Endothelial cell of umbilical vein (primary cell): ENCODE data around the gene CTSA. TPM values are rescaled to one million over a fixed set of nuclear protein-coding genes. Genes with fewer than 3 reads are reported as not detected.

Experiments used
- BruUV-seq: library from RNA; stranded (reverse); fragments of 400-500 nt; replicated peaks from 2 replicates; lab custom pipeline; 2021; lab: Mats Ljungman, UMichigan
- CTCF ChIA-PET: fragments of 300-600, 350-600 bp; sonication (Branson Sonifier 250); formaldehyde crosslinking; loops from one replicate; lab custom pipeline; 2021; ENCODE audit warnings: antibody characterized with exemption, inconsistent platforms; lab: Charles Lee
- POLR2A ChIA-PET: fragments of 300-600, 350-600 bp; sonication (Branson Sonifier 250); formaldehyde crosslinking; loops from one replicate; lab custom pipeline; 2021; ENCODE audit warnings: antibody characterized with exemption, inconsistent platforms; lab: Charles Lee
- DNase-seq: peaks from one replicate; pipeline ENCODE4 v3.0.0-alpha.2; 2011; ENCODE audit warnings: low read depth, low spot score
- FAIRE-seq: peaks from 2 replicates; lab custom pipeline; 2011; peaks lifted over from hg19 to GRCh38; lab: Jason Lieb, UNC
- H2AFZ ChIP-seq: 2 replicates; pipeline ENCODE4 v1.6.0; 2012; ENCODE audit warnings: low read depth, low read length, control low read depth, inconsistent platforms
- H3K27ac ChIP-seq: 2 replicates; pipeline ENCODE4 v1.5.1; 2011; ENCODE audit warnings: low read depth, mild to moderate bottlenecking, control low read depth, low read length, moderate library complexity; ENCODE audit not compliant: insufficient read depth
- H3K27me3 ChIP-seq, 2 experiments: 2 replicates each; pipeline versions ENCODE4 v1.6.0 to v1.6.1; 2011; ENCODE audit warnings: low read length in 2 of 2, mixed read lengths in 1 of 2; ENCODE audit not compliant: control insufficient read depth in 2 of 2, insufficient read depth in 2 of 2
- H3K36me3 ChIP-seq, 2 experiments: 2 replicates in 1 of 2; 3 replicates in 1 of 2; pipeline ENCODE4 v1.5.1; 2011; ENCODE audit warnings: low read length in 2 of 2, mild to moderate bottlenecking in 1 of 2, moderate library complexity in 1 of 2; ENCODE audit not compliant: control insufficient read depth in 2 of 2, insufficient read depth in 2 of 2; ENCODE audit errors: extremely low read depth in 1 of 2
- H3K4me1 ChIP-seq: 3 replicates; pipeline ENCODE4 v1.5.1; 2011; ENCODE audit warnings: mild to moderate bottlenecking, low read length; ENCODE audit not compliant: control insufficient read depth, insufficient read depth; ENCODE audit errors: extremely low read depth
- H3K4me2 ChIP-seq: 2 replicates; pipeline ENCODE4 v1.6.1; 2011; ENCODE audit warnings: low read length, control low read depth, mixed read lengths; ENCODE audit not compliant: insufficient read depth
- H3K4me3 ChIP-seq, 3 experiments: fragments of 200-600 bp in 1 of 3; sonication (generic), shearing (Covaris generic) in 1 of 3; replicated peaks in 1 of 3; 2 replicates each; pipeline ENCODE4 v1.5.1; 2011 to 2016; ENCODE audit warnings: control low read depth in 3 of 3, low read length in 3 of 3, mild to moderate bottlenecking in 2 of 3, inconsistent platforms in 1 of 3, low read depth in 1 of 3, moderate library complexity in 1 of 3; ENCODE audit not compliant: insufficient read depth in 1 of 3
- H3K79me2 ChIP-seq: 2 replicates; pipeline ENCODE4 v1.6.0; 2012; ENCODE audit warnings: low read length, inconsistent platforms; ENCODE audit not compliant: control insufficient read depth, insufficient read depth
- H3K9ac ChIP-seq: replicated peaks from 2 replicates; pipeline ENCODE3; 2011; ENCODE audit warnings: low read length, control low read depth; ENCODE audit not compliant: insufficient read depth; ENCODE audit errors: extremely low read depth
- H3K9me1 ChIP-seq: replicated peaks from 3 replicates; pipeline ENCODE4 v1.6.0; 2011; ENCODE audit warnings: mild to moderate bottlenecking, low read length; ENCODE audit not compliant: control insufficient read depth, insufficient read depth; ENCODE audit errors: extremely low read depth
- H3K9me3 ChIP-seq: replicated peaks from 2 replicates; pipeline ENCODE4 v1.5.1; 2012; ENCODE audit warnings: low read length, inconsistent platforms; ENCODE audit not compliant: control insufficient read depth, insufficient read depth
- H4K20me1 ChIP-seq: replicated peaks from 2 replicates; pipeline ENCODE3; 2011; ENCODE audit warnings: mild to moderate bottlenecking, low read length; ENCODE audit not compliant: control insufficient read depth, insufficient read depth; ENCODE audit errors: extremely low read depth
- CTCF ChIP-seq, 2 donors: IDR thresholded peaks; 1 replicate in 1 of 2; 2 replicates in 1 of 2; pipeline ENCODE4 v1.5.1; 2011; ENCODE audit warnings: low read length in 2 of 2, mild to moderate bottlenecking in 2 of 2, moderate library complexity in 2 of 2, control low read depth in 1 of 2, inconsistent platforms in 1 of 2, low read depth in 1 of 2; ENCODE audit not compliant: insufficient read depth in 1 of 2; ENCODE audit errors: extremely low read depth in 1 of 2
- EZH2 ChIP-seq: IDR thresholded peaks from 2 replicates; pipeline ENCODE4 v1.6.1; 2012; ENCODE audit warnings: borderline replicate concordance, low read depth, mild to moderate bottlenecking, moderate library complexity, low read length, inconsistent platforms; ENCODE audit not compliant: severe bottlenecking
- FOS ChIP-seq: IDR thresholded peaks from 2 replicates; pipeline ENCODE4 v1.6.1; 2011; ENCODE audit warnings: mild to moderate bottlenecking, low read length, moderate library complexity, borderline replicate concordance; ENCODE audit not compliant: insufficient read depth
- GATA2 ChIP-seq: IDR thresholded peaks from 2 replicates; pipeline ENCODE4 v1.7.0; 2011; ENCODE audit warnings: low read depth, mild to moderate bottlenecking, moderate library complexity, mixed read lengths, low read length; ENCODE audit not compliant: insufficient read length, insufficient read depth
- JUN ChIP-seq: IDR thresholded peaks from 2 replicates; pipeline ENCODE4 v1.6.1; 2011; ENCODE audit warnings: borderline replicate concordance, low read depth; ENCODE audit not compliant: insufficient read length, insufficient read depth
- MYC ChIP-seq: IDR thresholded peaks from one replicate; pipeline ENCODE4 v1.6.1; 2011; ENCODE audit warnings: mild to moderate bottlenecking, low read depth, low read length
- POLR2A ChIP-seq: IDR thresholded peaks from 2 replicates; pipeline ENCODE4 v1.6.1; 2012; ENCODE audit warnings: low read depth, mild to moderate bottlenecking, control low read depth, low read length
- POLR2AphosphoS5 ChIP-seq: IDR thresholded peaks from 2 replicates; pipeline ENCODE4 v1.6.1; 2012; ENCODE audit warnings: low read depth, mild to moderate bottlenecking, control low read depth, low read length, moderate library complexity; ENCODE audit not compliant: insufficient read depth
- dilution Hi-C: fragments of 300-500 bp; cut with MboI; formaldehyde crosslinking; loops from one replicate; pipeline ENCODE4 v1.15.0; 2019; ENCODE audit warnings: low sequenced_read_pairs; ENCODE audit not compliant: extremely low pct_ligation_motif_present
- intact Hi-C: fragments of 100-400 bp; cut with micrococcal nuclease; formaldehyde crosslinking; loops from one replicate; pipeline ENCODE4 v1.10.0; 2022
- polyA plus RNA-seq, 4 experiments: library from polyadenylated mRNA; depleted of rRNA in 3 of 4; stranded (reverse) in 3 of 4; unstranded in 1 of 4; fragments of >200 nt; gene quantifications; 2 replicates each; pipeline versions ENCODE4 v1.2.1 to v1.2.3, GENCODE V29; 2011 to 2012; ENCODE audit warnings: missing spikeins in 1 of 4
- total RNA-seq: library from RNA; stranded (reverse); gene quantifications from 2 replicates; pipeline ENCODE4 v1.2.3, GENCODE V29; 2021
- TF ChIP-seq, protein P1 (sequence below): IDR thresholded peaks from 2 replicates; pipeline ENCODE4 v1.6.1; 2011; ENCODE audit not compliant: insufficient read depth, insufficient read length

The CTSA gene
- total and polyA plus RNA-seq, 2 donors (not counting 3 experiments of a cell fraction or from before 2014, with no cell fraction given), result 169 to 409 TPM

DNA sequence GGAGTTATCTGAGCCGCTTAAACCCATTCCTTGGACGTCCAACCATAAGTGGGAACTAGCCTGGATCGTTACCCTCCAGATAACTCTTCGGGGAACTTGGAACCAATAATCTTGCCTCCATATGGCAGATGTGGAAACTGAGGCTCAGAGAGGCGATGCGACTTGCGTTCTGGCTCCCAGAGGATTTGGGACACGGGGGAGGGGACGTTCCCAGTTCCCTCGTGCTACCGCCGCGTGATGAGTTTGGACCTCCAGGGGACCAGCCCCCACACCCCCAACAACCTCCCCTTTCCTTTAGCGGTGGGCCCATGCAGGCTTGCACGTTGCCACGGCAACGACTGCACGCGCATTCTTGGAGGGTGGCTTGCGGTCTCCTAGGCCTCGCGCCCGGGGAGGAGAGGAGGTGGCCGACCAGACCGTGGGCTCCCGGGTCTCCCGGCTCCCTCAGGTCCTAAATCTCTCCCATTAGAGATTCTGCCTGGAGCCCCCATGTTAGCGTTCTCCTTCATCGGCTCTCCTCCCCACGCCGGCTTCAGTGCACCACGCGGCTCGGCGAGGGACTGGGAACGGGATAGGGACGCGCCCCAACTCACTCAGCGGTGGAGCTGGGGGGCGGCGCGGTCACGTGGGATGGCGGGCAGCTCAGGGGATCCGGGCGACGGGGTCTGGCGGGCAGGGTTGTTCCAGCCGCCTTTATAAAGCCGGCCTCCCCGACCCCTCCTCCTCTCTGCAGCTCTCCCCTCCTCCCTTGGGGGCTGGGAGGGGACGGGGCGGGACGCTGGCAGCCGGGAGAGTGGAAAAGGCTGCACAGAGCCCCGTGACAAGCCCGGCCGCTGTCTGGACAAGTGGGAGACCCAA, 20.6 kb downstream of the CTSA start, which contains the start of gene PLTP:
TSS of gene PLTP (minus strand) at position 670 of the 858 bp plus-strand sequence. CDS start 703 bp downstream, outside the sequence.
- ChIA-PET CTCF (interaction anchor here (0.6 to 5.0 kb wide), 6 partner anchors 8 to 58 kb away, joined by 3 to 22 read pairs (median 8); partner anchors contain the start of genes CTSA, NEURL2 and PCIF1), POLR2A (interaction anchor here (0.5 to 3.8 kb wide), 7 partner anchors 13 to 97 kb away, joined by 3 to 22 read pairs (median 4); partner anchors contain the start of genes CTSA, NEURL2 and PCIF1)
- peak within 1 kb of the TSS; percentile 53 for H3K27ac ChIP-seq
- no peaks in the 10 kb centered on the region for H3K9me3 ChIP-seq
- FAIRE-seq, result peak; percentile 75
- intact Hi-C loops (loop anchor here (1.0 to 10.0 kb wide), 4 partner anchors 8 to 567 kb away; partner anchors contain the start of genes ACOT8, SDC4 and ZSWIM3), dilution Hi-C loops (no loop called here)
- H3K4me2 ChIP-seq, result peak within 1 kb of the TSS; percentile 66
- H3K36me3 ChIP-seq, result peaks cover 0 to 7% of the 10 kb centered on the region in 2 experiments
- no peaks in the 10 kb centered on the region for H3K9me1 ChIP-seq
- H3K79me2 ChIP-seq, result no peaks in the 10 kb centered on the region
- peak; percentile 78 for DNase-seq
- peak within 1 kb of the TSS; percentile 44 for H2AFZ ChIP-seq
- peaks cover 28% of the 10 kb centered on the region for H3K4me1 ChIP-seq
- TF ChIP-seq JUN, result no peak
- TF ChIP-seq POLR2AphosphoS5, result peak; percentile 61
- peak; percentile 79 for TF ChIP-seq POLR2A
- BruUV-seq, result TSS peak; percentile 72
- H3K27me3 ChIP-seq, result no peaks in the 10 kb centered on the region
- peak within 1 kb of the TSS; percentile 44 for H3K9ac ChIP-seq
- H4K20me1 ChIP-seq, result no peaks in the 10 kb centered on the region
- peak within 1 kb of the TSS; percentile 14 to 62 (median 37) for H3K4me3 ChIP-seq

DNA sequence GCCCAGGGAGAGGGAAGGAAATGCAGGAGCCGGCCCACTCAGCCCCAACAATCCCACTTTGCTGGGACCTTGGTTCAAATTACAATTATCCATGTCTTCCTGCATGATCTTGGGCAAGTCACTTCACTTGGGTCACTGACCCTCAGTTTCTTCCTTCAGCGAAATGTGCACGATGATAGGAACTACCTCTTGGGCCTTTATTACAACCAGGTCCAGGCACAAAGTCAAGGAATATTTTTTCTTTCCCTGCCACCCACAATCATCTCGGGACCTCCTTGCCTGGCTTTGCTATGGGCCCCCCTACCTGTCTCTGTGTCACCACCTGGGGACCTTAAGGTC, 21.2 kb downstream of the CTSA start:
- TF ChIP-seq EZH2 (no peak), MYC (no peak), GATA2 (no peak), JUN (no peak), POLR2A (no peak), FOS (no peak), POLR2AphosphoS5 (no peak), CTCF (IDR thresholded peaks at IDR 0.05; ENCODE audit: extremely low read depth in 1 of 2, insufficient read depth in 1 of 2, low read depth in 1 of 2, low read length in 2 of 2) (no peak)
- TF ChIP-seq, protein P1, sequence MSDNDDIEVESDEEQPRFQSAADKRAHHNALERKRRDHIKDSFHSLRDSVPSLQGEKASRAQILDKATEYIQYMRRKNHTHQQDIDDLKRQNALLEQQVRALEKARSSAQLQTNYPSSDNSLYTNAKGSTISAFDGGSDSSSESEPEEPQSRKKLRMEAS, result no peak
- POLR2A ChIA-PET, result interaction anchor here (0.7 to 3.8 kb wide), 5 partner anchors 18 to 57 kb away, joined by 3 to 22 read pairs (median 3); partner anchors contain the start of genes CTSA, NEURL2 and PCIF1
- DNase-seq (no peak), FAIRE-seq (peak; percentile 71)
- dilution Hi-C loops, result no loop called here
- Histone ChIP-seq H3K4me3 (peak overlapping the region in 2 of 3 experiments; percentile 37 to 62), H3K36me3 (peaks cover 0 to 5% of the 10 kb centered on the region in 2 experiments), H3K4me2 (peak overlapping the region; percentile 66), H3K4me1 (peaks cover 28% of the 10 kb centered on the region), H4K20me1 (no peaks in the 10 kb centered on the region), H3K9ac (peak overlapping the region; percentile 44), H3K27me3 (no peaks in the 10 kb centered on the region), H2AFZ (peak overlapping the region; percentile 44), H3K9me1 (no peaks in the 10 kb centered on the region), H3K79me2 (no peaks in the 10 kb centered on the region), H3K9me3 (no peaks in the 10 kb centered on the region), H3K27ac (peak overlapping the region; percentile 53)
- CTCF ChIA-PET, result interaction anchor here (1.5 to 5.0 kb wide), 4 partner anchors 12 to 57 kb away, joined by 6 to 22 read pairs (median 12); partner anchors contain the start of genes CTSA, NEURL2 and PCIF1
- intact Hi-C loops, result loop anchor here (10.0 kb wide), 1 partner anchor 568 kb away; the partner anchor contains the start of gene SDC4
- TSS peak; percentile 75 for BruUV-seq
